ENCODE data around the gene ETFB.

The ETFB gene

DNA sequence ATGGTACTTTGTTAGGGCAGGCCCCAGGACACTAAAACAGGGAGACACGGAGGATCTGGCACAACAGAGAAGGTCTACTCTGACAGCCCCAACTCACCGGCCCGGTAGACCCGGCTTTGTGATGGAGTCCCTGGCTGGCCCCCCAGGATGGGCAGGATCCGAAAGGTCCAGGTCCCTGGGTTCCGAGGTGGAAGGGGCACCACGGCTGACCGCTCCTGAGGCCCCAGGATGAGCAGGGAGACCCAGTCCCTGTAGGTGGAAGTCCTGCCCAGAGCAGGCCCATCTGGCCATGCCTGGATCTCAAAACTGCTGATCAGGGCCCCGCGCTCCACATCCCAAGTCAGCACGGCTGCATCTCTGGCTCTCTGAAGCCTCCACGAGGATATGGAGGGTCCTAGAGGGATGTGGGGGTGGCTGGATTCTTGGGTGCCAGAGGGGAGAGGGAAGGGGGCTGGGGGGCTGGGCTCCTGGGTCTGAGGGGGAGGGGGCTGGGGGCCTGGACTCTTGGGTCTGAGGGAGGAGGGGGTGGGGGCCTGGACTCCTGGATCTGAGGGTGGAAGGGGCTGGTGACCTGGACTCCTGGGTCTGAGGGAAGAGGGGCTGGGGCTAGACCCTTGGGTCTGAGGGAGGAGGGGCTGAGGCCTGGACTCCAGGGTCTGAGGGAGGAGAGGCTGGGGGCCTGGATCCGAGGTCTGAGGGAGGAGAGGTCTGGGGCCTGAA is 28.9 kb downstream of the ETFB start:
- peaks cover 31% of the 10 kb centered on the region for H3K4me1 Mint-ChIP-seq (ENCODE audit: low read depth)
- no peaks in the 10 kb centered on the region for H3K36me3 Mint-ChIP-seq (ENCODE audit: low read depth)
- peaks cover 6% of the 10 kb centered on the region for H3K9me3 Mint-ChIP-seq
- intact Hi-C loops (cut with micrococcal nuclease): loop anchor here (5.0 kb wide), 1 partner anchor 100 kb away; no protein-coding TSS in a partner anchor
- no peak overlapping the region for H3K4me3 Mint-ChIP-seq
- H3K27me3 Mint-ChIP-seq: peaks cover 21% of the 10 kb centered on the region
- no peak overlapping the region for H3K27ac Mint-ChIP-seq

DNA sequence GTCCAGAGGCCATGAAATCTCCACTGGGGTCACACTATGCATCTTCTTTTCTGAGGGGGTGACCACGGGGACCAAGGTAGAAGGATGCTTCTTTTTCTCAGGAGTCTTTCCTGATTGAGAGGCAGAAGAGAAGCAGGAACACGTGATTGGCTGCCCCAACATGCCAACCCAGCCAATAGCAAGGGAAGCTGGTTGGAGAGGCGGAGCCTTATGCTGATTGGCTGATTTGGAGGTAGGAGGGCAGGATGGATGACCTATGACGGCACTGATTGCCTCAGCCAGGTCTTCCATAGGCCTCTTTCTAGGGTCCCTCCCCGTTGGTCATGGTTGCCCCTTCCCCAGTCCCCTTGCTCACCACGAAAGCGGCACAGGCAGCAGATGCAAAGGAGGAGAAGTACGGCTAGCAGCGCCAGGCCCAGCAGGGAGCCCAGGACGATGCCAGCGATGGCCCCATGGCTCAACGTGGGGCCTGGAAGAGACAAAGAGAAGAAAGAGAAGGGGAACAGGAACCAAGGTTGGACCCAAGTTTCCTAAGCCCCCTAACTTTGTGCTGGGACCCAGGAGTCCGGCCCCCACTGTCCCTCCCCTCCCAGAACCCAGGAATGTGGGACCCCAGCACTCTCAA is 32.2 kb downstream of the ETFB start:
- Mint-ChIP-seq H3K4me3 (no peak overlapping the region), H3K9me3 (peaks cover 6% of the 10 kb centered on the region), H3K4me1 (ENCODE audit: low read depth) (peaks cover 10% of the 10 kb centered on the region), H3K27me3 (peaks cover 13% of the 10 kb centered on the region), H3K36me3 (ENCODE audit: low read depth) (no peaks in the 10 kb centered on the region), H3K27ac (no peak overlapping the region)
- intact Hi-C loops (cut with micrococcal nuclease): no loop called here

- Mint-ChIP-seq H3K9me3 (peaks cover 6% of the 10 kb centered on the region), H3K4me1 (ENCODE audit: low read depth) (peaks cover 22% of the 10 kb centered on the region), H3K36me3 (ENCODE audit: low read depth) (no peaks in the 10 kb centered on the region), H3K4me3 (no peak overlapping the region), H3K27ac (no peak overlapping the region), H3K27me3 (peaks cover 29% of the 10 kb centered on the region)
- intact Hi-C loops (cut with micrococcal nuclease): no loop called here
Observed at GRCh38 chr19:51331716-51332115, 34.5 kb downstream of the ETFB start.

DNA sequence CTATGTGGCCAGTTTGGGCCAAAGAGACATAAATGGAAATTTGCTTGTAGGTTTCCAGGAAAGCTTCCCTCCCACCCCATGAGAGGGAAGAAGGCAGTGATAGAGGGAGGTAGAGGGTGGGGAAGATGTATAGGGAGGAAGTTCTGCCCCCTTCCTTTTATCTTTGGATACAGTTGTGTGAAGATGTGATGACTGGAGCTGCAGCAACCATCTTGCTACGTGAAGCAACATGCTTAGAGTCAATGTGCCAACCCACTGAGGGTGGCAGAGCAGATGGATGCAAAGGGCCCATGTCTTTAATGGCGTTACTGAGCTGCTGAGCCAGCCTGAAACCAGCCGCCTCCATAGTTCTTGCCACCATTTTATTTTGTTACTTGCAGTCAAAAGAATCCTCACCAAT is 35.0 kb downstream of the ETFB start:
- Mint-ChIP-seq H3K27me3 (peaks cover 32% of the 10 kb centered on the region), H3K36me3 (ENCODE audit: low read depth) (no peaks in the 10 kb centered on the region), H3K9me3 (peaks cover 6% of the 10 kb centered on the region), H3K4me1 (ENCODE audit: low read depth) (peaks cover 24% of the 10 kb centered on the region), H3K4me3 (no peak overlapping the region), H3K27ac (no peak overlapping the region)
- intact Hi-C loops (cut with micrococcal nuclease): no loop called here

DNA sequence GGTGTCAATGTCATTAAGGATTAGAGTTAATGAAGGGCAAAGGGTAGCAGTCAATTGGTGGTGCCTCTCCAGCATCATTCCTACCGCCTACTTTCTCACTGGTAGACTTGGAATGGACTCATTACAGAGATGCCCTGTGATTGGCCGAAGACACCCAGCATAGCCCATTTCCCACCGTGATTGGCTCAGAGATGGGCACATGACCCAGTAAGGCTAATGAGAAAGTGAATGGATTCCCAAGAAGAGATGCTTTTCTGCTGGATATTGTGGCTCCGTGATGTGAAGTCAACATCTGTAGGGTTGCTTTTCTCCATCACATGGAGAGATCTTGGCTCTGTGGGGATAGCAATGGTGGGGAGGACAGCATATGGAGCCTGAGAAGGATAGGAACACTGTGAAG is 35.8 kb downstream of the ETFB start:
- Mint-ChIP-seq H3K27me3 (peaks cover 40% of the 10 kb centered on the region), H3K36me3 (ENCODE audit: low read depth) (no peaks in the 10 kb centered on the region), H3K4me3 (no peak overlapping the region), H3K4me1 (ENCODE audit: low read depth) (peaks cover 29% of the 10 kb centered on the region), H3K9me3 (peaks cover 6% of the 10 kb centered on the region), H3K27ac (no peak overlapping the region)
- intact Hi-C loops (cut with micrococcal nuclease): no loop called here

DNA sequence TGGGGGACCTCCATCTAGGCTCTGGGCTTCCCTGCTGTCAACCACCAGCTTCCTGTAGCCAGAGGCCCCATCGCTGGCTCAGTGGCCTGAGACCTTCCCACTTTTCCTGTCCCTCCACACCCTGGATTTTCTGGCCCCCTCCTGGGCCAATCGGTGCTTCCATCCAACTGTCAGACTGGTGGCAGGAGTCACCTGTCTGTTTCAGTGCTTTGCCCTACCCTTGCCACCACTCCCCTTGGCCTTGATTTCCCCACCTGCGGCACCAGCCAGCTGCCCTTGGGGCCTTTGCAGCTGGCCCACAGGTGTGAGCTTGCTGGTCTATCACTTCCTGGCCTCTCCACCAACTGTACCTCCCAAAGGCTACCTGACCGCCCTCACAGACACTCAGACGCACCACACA is 36.8 kb downstream of the ETFB start:
- intact Hi-C loops (cut with micrococcal nuclease): no loop called here
- no peak overlapping the region for H3K27ac Mint-ChIP-seq
- H3K36me3 Mint-ChIP-seq (ENCODE audit: low read depth): no peaks in the 10 kb centered on the region
- H3K4me3 Mint-ChIP-seq: no peak overlapping the region
- peaks cover 22% of the 10 kb centered on the region for H3K4me1 Mint-ChIP-seq (ENCODE audit: low read depth)
- H3K9me3 Mint-ChIP-seq: peaks cover 6% of the 10 kb centered on the region
- peaks cover 44% of the 10 kb centered on the region for H3K27me3 Mint-ChIP-seq

DNA sequence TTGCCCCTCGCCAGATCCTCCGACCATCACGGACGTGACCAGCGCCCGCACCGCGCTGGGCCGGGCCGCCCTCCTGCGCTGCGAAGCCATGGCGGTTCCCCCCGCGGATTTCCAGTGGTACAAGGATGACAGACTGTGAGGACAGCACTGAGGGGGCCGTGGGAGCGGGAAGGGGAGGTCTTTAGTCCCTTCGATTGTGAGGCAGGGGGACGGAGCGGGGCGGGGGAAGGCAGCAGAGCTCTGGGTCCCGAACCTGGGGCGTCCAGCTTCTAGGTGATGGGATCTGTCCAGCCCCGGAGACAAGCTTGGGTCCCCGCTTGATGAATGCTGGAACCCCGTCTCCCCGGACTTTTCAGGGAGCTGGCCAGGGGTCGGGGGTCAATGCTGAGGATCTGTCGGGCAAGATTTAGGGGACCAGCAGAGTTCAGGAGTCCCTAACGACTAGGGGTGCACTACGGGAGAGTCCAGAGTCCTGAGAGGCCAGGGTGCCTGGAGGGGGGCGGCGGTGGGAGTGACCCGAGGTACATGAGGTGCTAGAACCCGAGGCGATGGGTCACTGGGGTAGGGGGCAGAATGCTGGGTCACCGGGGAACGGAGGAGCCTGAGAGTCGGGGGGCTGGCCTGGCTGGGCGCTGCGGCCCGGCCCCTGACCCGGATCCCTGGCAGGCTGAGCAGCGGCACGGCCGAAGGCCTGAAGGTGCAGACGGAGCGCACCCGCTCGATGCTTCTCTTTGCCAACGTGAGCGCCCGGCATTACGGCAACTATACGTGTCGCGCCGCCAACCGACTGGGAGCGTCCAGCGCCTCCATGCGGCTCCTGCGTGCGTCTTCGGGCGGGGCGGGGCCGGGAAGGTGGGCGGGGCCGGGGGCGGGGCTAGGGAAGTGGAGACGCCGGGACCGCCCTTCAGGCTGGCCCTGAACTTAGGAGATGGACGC is 38.9 kb downstream of the ETFB start:
- Mint-ChIP-seq H3K4me1 (ENCODE audit: low read depth) (peaks cover 22% of the 10 kb centered on the region), H3K36me3 (ENCODE audit: low read depth) (no peaks in the 10 kb centered on the region), H3K27me3 (peaks cover 65% of the 10 kb centered on the region), H3K4me3 (peak overlapping the region; percentile 66), H3K9me3 (no peaks in the 10 kb centered on the region), H3K27ac (no peak overlapping the region)
- intact Hi-C loops (cut with micrococcal nuclease): no loop called here

DNA sequence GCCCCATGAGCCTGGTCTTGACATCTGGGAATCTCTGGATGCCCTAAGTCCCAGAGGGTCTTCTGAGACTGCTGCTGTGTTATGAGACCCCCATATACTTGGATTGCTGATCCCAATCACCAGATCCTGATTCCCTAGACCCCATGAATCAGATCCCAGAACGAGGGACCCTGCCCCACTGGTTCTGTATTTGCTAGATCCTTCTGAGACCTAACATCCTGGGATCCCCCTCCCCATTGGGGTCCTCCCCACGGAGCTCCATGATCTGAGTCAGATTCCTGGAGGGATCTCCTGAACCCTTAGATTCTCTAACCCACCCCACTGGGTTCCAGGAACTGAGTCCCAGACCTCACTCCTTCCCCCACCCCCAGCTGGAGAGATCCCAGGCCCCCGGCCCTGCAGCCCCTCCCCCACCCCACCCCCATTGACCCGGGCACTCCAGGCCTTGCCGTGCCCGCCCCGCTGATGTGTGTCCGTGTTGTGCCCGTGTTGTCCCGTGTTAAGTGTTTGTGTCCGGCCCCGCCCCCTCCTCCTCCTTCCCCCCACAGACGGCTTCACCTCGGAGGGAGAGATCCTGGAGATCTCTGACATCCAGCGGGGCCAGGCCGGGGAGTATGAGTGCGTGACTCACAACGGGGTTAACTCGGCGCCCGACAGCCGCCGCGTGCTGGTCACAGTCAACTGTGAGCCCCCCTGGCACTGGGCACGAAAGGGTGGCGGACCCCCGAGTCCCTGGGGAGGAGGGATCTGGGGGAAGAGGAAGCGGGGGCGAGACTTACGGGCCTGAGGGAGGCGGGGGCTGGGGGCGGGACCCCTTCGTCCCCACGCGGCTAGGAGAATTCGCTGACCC is 39.7 kb downstream of the ETFB start:
- Mint-ChIP-seq H3K4me1 (ENCODE audit: low read depth) (peaks cover 22% of the 10 kb centered on the region), H3K27me3 (peaks cover 70% of the 10 kb centered on the region), H3K27ac (no peak overlapping the region), H3K36me3 (ENCODE audit: low read depth) (no peaks in the 10 kb centered on the region), H3K4me3 (no peak overlapping the region), H3K9me3 (no peaks in the 10 kb centered on the region)
- intact Hi-C loops (cut with micrococcal nuclease): no loop called here

DNA sequence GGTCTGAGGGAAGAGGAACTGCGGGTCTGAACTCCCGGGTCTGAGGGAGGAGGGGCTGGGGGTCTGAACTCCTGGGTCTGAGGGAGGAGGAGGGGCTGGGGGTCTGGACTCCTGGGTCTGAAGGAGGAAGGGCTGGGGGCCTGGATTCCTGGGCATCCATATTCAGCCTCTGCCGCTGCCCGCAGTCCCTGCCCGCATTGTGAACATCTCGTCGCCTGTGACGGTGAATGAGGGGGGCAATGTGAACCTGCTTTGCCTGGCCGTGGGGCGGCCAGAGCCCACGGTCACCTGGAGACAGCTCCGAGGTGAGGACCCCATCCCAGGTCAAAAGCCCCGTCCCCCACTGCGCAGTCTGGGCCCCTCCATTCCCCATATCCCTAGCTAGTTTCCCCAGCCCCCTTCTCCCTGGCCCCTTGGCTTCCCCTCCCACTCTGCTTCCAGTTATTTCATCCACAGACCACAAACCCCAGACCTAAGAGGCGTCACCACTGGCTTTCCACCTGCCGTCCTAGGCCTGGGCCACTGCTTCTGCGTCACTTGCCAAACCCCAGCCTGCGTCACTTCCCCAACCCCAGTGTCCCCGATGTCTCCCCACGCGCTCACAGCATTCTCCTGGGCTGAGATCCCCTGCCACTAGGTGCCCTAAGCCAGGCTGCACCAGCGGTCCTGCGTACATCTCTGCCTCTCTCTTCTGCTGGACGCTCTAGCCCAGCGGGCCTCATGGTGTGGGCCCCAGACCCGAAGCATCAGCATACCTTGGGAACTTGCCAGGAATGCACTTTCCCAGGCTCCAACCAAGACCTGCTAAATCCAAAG is 40.8 kb downstream of the ETFB start:
- no peaks in the 10 kb centered on the region for H3K9me3 Mint-ChIP-seq
- peaks cover 22% of the 10 kb centered on the region for H3K4me1 Mint-ChIP-seq (ENCODE audit: low read depth)
- intact Hi-C loops (cut with micrococcal nuclease): no loop called here
- H3K27ac Mint-ChIP-seq: no peak overlapping the region
- H3K27me3 Mint-ChIP-seq: peaks cover 71% of the 10 kb centered on the region
- no peaks in the 10 kb centered on the region for H3K36me3 Mint-ChIP-seq (ENCODE audit: low read depth)
- no peak overlapping the region for H3K4me3 Mint-ChIP-seq

DNA sequence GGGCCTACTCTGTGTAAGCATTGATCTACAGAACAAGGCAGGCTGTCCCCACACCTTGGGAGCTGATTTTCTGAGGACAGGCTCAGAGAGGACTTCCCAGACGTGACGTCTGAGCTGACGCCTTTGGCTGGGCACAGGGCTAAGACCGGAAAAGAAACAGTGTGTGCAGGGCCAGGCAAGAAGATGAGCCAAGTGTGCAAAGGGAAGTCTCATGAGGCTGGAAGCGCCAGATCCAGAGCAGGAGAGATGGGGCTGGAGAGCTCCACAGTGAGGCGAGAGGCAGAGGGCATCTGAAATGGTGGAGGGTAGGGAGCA is 42.1 kb downstream of the ETFB start:
- Mint-ChIP-seq H3K4me1 (ENCODE audit: low read depth) (peaks cover 22% of the 10 kb centered on the region), H3K4me3 (no peak overlapping the region), H3K36me3 (ENCODE audit: low read depth) (no peaks in the 10 kb centered on the region), H3K9me3 (no peaks in the 10 kb centered on the region), H3K27me3 (peaks cover 66% of the 10 kb centered on the region), H3K27ac (no peak overlapping the region)
- intact Hi-C loops (cut with micrococcal nuclease): no loop called here

- Mint-ChIP-seq H3K9me3 (no peaks in the 10 kb centered on the region), H3K4me3 (no peak overlapping the region), H3K27me3 (peaks cover 66% of the 10 kb centered on the region), H3K36me3 (ENCODE audit: low read depth) (no peaks in the 10 kb centered on the region), H3K4me1 (ENCODE audit: low read depth) (peaks cover 22% of the 10 kb centered on the region), H3K27ac (no peak overlapping the region)
- intact Hi-C loops (cut with micrococcal nuclease): no loop called here
Observed at GRCh38 chr19:51323481-51324166, 42.6 kb downstream of the ETFB start.

GRCh38 chr19:51321799-51322198 is 44.4 kb downstream of the ETFB start:
- intact Hi-C loops (cut with micrococcal nuclease): no loop called here
- H3K36me3 Mint-ChIP-seq (ENCODE audit: low read depth): no peaks in the 10 kb centered on the region
- no peaks in the 10 kb centered on the region for H3K9me3 Mint-ChIP-seq
- H3K27me3 Mint-ChIP-seq: peaks cover 52% of the 10 kb centered on the region
- no peak overlapping the region for H3K27ac Mint-ChIP-seq
- no peak overlapping the region for H3K4me3 Mint-ChIP-seq
- peaks cover 10% of the 10 kb centered on the region for H3K4me1 Mint-ChIP-seq (ENCODE audit: low read depth)
